ENCODE data around the gene SLC4A3.

- TF ChIP-seq GATA2 (IDR thresholded peaks at IDR 0.05; ENCODE audit: low read depth, low read length) (no peak), GATA3 (IDR thresholded peaks at IDR 0.05; ENCODE audit: low read depth, low read length) (no peak)
Measured at GRCh38 chr2:219618733-219619122, 8.7 kb upstream of the SLC4A3 start.
